Measurements from ENCODE around the gene MAP7. TPM values are rescaled to one million over a fixed set of nuclear protein-coding genes. Genes with fewer than 3 reads are reported as not detected.

Gene MAP7
- total and polyA plus RNA-seq, 7 experiments from 2014 or later: 0.13 to 1.1 (median 0.17) TPM

GRCh38 chr6:136539967-136540652, 10.1 kb downstream of the MAP7 start:
- Mint-ChIP-seq H3K9me3 (peaks cover 0 to 4% (median 1%) of the 10 kb centered on the region in 11 donors), H3K27me3 (peaks cover 16 to 35% (median 26%) of the 10 kb centered on the region in 5 donors), H3K27ac (peak overlapping the region in 1 of 9 donors; percentile 25), H3K4me3 (no peak overlapping the region), H3K4me1 (peaks cover 0 to 2% (median 0%) of the 10 kb centered on the region in 7 donors), H3K36me3 (peaks cover 0 to 2% (median 0%) of the 10 kb centered on the region in 5 donors)
- no peak overlapping the region for H3K27ac ChIP-seq (ENCODE audit: low read depth, low read length)
- POLR2A ChIA-PET: no interaction called here
- no peaks in the 10 kb centered on the region for H3K27me3 ChIP-seq (ENCODE audit: control insufficient read depth in 2 of 2, insufficient read depth in 2 of 2, low read length in 2 of 2)
- H3K4me1 ChIP-seq (ENCODE audit: control insufficient read depth in 2 of 2, insufficient read depth in 2 of 2, low read length in 2 of 2): no peaks in the 10 kb centered on the region
- intact Hi-C loops (cut with micrococcal nuclease): no loop called here
- no peaks in the 10 kb centered on the region for H3K36me3 ChIP-seq (ENCODE audit: control insufficient read depth in 2 of 3, insufficient read depth in 3 of 3, low read length in 3 of 3)
- no peak overlapping the region for H3K4me3 ChIP-seq (ENCODE audit: low read length)
- CTCF ChIA-PET: no interaction called here
- DNase-seq (no peak), ATAC-seq (no peak)
- H3K9me3 ChIP-seq (ENCODE audit: control insufficient read depth in 2 of 3, low read length in 3 of 3): no peaks in the 10 kb centered on the region

- ChIA-PET POLR2A (no interaction called here), CTCF (no interaction called here)
- Histone ChIP-seq H3K4me1 (ENCODE audit: control insufficient read depth in 2 of 2, insufficient read depth in 2 of 2, low read length in 2 of 2) (no peaks in the 10 kb centered on the region), H3K27ac (ENCODE audit: low read depth, low read length) (no peak overlapping the region), H3K4me3 (ENCODE audit: low read length) (no peak overlapping the region), H3K9me3 (ENCODE audit: control insufficient read depth in 2 of 3, low read length in 3 of 3) (no peaks in the 10 kb centered on the region), H3K36me3 (ENCODE audit: control insufficient read depth in 2 of 3, insufficient read depth in 3 of 3, low read length in 3 of 3) (no peaks in the 10 kb centered on the region), H3K27me3 (ENCODE audit: control insufficient read depth in 2 of 2, insufficient read depth in 2 of 2, low read length in 2 of 2) (no peaks in the 10 kb centered on the region)
- peaks cover 0 to 2% (median 0%) of the 10 kb centered on the region in 5 donors for H3K36me3 Mint-ChIP-seq
- no peak for ATAC-seq
- H3K4me1 Mint-ChIP-seq: peaks cover 0 to 3% (median 0%) of the 10 kb centered on the region in 7 donors
- H3K4me3 Mint-ChIP-seq: no peak overlapping the region
- intact Hi-C loops (cut with micrococcal nuclease): no loop called here
- peaks cover 6 to 30% (median 13%) of the 10 kb centered on the region in 5 donors for H3K27me3 Mint-ChIP-seq
- no peak for DNase-seq
- peaks cover 0 to 4% (median 1%) of the 10 kb centered on the region in 11 donors for H3K9me3 Mint-ChIP-seq
- H3K27ac Mint-ChIP-seq: no peak overlapping the region
These were observed 11.4 kb downstream of the MAP7 start for GRCh38 chr6:136538836-136539235.

GRCh38 chr6:136535880-136536650, 14.2 kb downstream of the MAP7 start:
- H3K27ac Mint-ChIP-seq: no peak overlapping the region
- Histone ChIP-seq H3K27me3 (ENCODE audit: control insufficient read depth in 2 of 2, insufficient read depth in 2 of 2, low read length in 2 of 2) (no peaks in the 10 kb centered on the region), H3K9me3 (ENCODE audit: control insufficient read depth in 2 of 3, low read length in 3 of 3) (no peaks in the 10 kb centered on the region), H3K27ac (ENCODE audit: low read depth, low read length) (no peak overlapping the region), H3K4me3 (ENCODE audit: low read length) (no peak overlapping the region), H3K36me3 (ENCODE audit: control insufficient read depth in 2 of 3, insufficient read depth in 3 of 3, low read length in 3 of 3) (no peaks in the 10 kb centered on the region), H3K4me1 (ENCODE audit: control insufficient read depth in 2 of 2, insufficient read depth in 2 of 2, low read length in 2 of 2) (no peaks in the 10 kb centered on the region)
- H3K9me3 Mint-ChIP-seq: peaks cover 0 to 4% (median 1%) of the 10 kb centered on the region in 11 donors
- intact Hi-C loops (cut with micrococcal nuclease): no loop called here
- ChIA-PET CTCF (no interaction called here), POLR2A (no interaction called here)
- H3K4me1 Mint-ChIP-seq: peaks cover 0 to 3% (median 0%) of the 10 kb centered on the region in 7 donors
- no peak for ATAC-seq
- no peak overlapping the region for H3K4me3 Mint-ChIP-seq
- peaks cover 0 to 2% (median 0%) of the 10 kb centered on the region in 5 donors for H3K36me3 Mint-ChIP-seq
- no peak for DNase-seq
- peaks cover 0 to 36% (median 6%) of the 10 kb centered on the region in 5 donors for H3K27me3 Mint-ChIP-seq

GRCh38 chr6:136535017-136535765, 15.0 kb downstream of the MAP7 start:
- ChIA-PET POLR2A (no interaction called here), CTCF (no interaction called here)
- H3K27me3 Mint-ChIP-seq: peaks cover 0 to 32% (median 6%) of the 10 kb centered on the region in 5 donors
- H3K36me3 ChIP-seq (ENCODE audit: control insufficient read depth in 2 of 3, insufficient read depth in 3 of 3, low read length in 3 of 3): no peaks in the 10 kb centered on the region
- H3K4me3 Mint-ChIP-seq: no peak overlapping the region
- DNase-seq (no peak), ATAC-seq (no peak)
- H3K4me1 ChIP-seq (ENCODE audit: control insufficient read depth in 2 of 2, insufficient read depth in 2 of 2, low read length in 2 of 2): no peaks in the 10 kb centered on the region
- H3K4me3 ChIP-seq (ENCODE audit: low read length): no peak overlapping the region
- no peaks in the 10 kb centered on the region for H3K27me3 ChIP-seq (ENCODE audit: control insufficient read depth in 2 of 2, insufficient read depth in 2 of 2, low read length in 2 of 2)
- no peak overlapping the region for H3K27ac ChIP-seq (ENCODE audit: low read depth, low read length)
- peaks cover 0 to 4% (median 1%) of the 10 kb centered on the region in 11 donors for H3K9me3 Mint-ChIP-seq
- intact Hi-C loops (cut with micrococcal nuclease): no loop called here
- peaks cover 0 to 2% (median 0%) of the 10 kb centered on the region in 5 donors for H3K36me3 Mint-ChIP-seq
- H3K9me3 ChIP-seq (ENCODE audit: control insufficient read depth in 2 of 3, low read length in 3 of 3): no peaks in the 10 kb centered on the region
- H3K27ac Mint-ChIP-seq: no peak overlapping the region
- peaks cover 0 to 3% (median 0%) of the 10 kb centered on the region in 7 donors for H3K4me1 Mint-ChIP-seq

GRCh38 chr6:136534268-136534667, 16.0 kb downstream of the MAP7 start:
- no peak for DNase-seq
- Mint-ChIP-seq H3K27me3 (peaks cover 0 to 26% (median 2%) of the 10 kb centered on the region in 5 donors), H3K4me1 (peaks cover 0 to 3% (median 0%) of the 10 kb centered on the region in 7 donors), H3K36me3 (peaks cover 0 to 2% (median 0%) of the 10 kb centered on the region in 5 donors), H3K27ac (no peak overlapping the region), H3K9me3 (peaks cover 0 to 4% (median 1%) of the 10 kb centered on the region in 11 donors), H3K4me3 (no peak overlapping the region)
- Histone ChIP-seq H3K27me3 (ENCODE audit: control insufficient read depth in 2 of 2, insufficient read depth in 2 of 2, low read length in 2 of 2) (no peaks in the 10 kb centered on the region), H3K9me3 (ENCODE audit: control insufficient read depth in 2 of 3, low read length in 3 of 3) (no peaks in the 10 kb centered on the region), H3K4me1 (ENCODE audit: control insufficient read depth in 2 of 2, insufficient read depth in 2 of 2, low read length in 2 of 2) (no peaks in the 10 kb centered on the region), H3K36me3 (ENCODE audit: control insufficient read depth in 2 of 3, insufficient read depth in 3 of 3, low read length in 3 of 3) (no peaks in the 10 kb centered on the region), H3K27ac (ENCODE audit: low read depth, low read length) (no peak overlapping the region), H3K4me3 (ENCODE audit: low read length) (no peak overlapping the region)
- no peak for ATAC-seq
- ChIA-PET CTCF (no interaction called here), POLR2A (no interaction called here)
- intact Hi-C loops (cut with micrococcal nuclease): no loop called here

- Mint-ChIP-seq H3K36me3 (peaks cover 0 to 2% (median 0%) of the 10 kb centered on the region in 5 donors), H3K27me3 (peaks cover 0 to 21% (median 2%) of the 10 kb centered on the region in 5 donors), H3K4me1 (peaks cover 0 to 3% (median 0%) of the 10 kb centered on the region in 7 donors), H3K9me3 (peaks cover 0 to 4% (median 1%) of the 10 kb centered on the region in 11 donors), H3K4me3 (no peak overlapping the region), H3K27ac (no peak overlapping the region)
- ChIA-PET POLR2A (no interaction called here), CTCF (no interaction called here)
- H3K27me3 ChIP-seq (ENCODE audit: control insufficient read depth in 2 of 2, insufficient read depth in 2 of 2, low read length in 2 of 2): no peaks in the 10 kb centered on the region
- DNase-seq: no peak
- no peaks in the 10 kb centered on the region for H3K4me1 ChIP-seq (ENCODE audit: control insufficient read depth in 2 of 2, insufficient read depth in 2 of 2, low read length in 2 of 2)
- no peaks in the 10 kb centered on the region for H3K36me3 ChIP-seq (ENCODE audit: control insufficient read depth in 2 of 3, insufficient read depth in 3 of 3, low read length in 3 of 3)
- no peak overlapping the region for H3K4me3 ChIP-seq (ENCODE audit: low read length)
- ATAC-seq: no peak
- intact Hi-C loops (cut with micrococcal nuclease): no loop called here
- H3K27ac ChIP-seq (ENCODE audit: low read depth, low read length): no peak overlapping the region
- H3K9me3 ChIP-seq (ENCODE audit: control insufficient read depth in 2 of 3, low read length in 3 of 3): no peaks in the 10 kb centered on the region
These were observed 16.7 kb downstream of the MAP7 start for GRCh38 chr6:136533487-136533886.
